ENCODE results near the gene TUBGCP6.

TUBGCP6 gene

DNA sequence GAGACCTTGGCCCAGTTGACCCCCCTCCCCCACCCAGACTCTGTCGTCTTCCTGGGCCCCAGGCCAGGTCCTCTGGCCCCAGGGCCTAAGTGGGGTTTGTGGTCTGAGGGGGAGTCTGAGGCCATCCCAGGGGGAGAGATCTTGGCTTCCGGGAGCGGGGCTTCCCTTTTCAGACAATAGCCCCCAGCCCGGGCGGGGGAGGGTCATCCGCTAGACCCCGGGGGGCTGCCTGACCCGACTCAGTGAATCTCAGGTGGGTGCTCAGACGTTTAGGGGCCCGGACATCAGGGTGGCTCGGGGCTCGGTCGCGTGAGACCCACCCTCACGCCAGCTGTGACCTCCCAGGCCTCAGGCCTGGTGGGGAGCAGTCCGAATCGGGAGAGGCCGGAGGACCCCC lies 24.7 kb upstream of the TUBGCP6 start:
- TF ChIP-seq, protein P1, sequence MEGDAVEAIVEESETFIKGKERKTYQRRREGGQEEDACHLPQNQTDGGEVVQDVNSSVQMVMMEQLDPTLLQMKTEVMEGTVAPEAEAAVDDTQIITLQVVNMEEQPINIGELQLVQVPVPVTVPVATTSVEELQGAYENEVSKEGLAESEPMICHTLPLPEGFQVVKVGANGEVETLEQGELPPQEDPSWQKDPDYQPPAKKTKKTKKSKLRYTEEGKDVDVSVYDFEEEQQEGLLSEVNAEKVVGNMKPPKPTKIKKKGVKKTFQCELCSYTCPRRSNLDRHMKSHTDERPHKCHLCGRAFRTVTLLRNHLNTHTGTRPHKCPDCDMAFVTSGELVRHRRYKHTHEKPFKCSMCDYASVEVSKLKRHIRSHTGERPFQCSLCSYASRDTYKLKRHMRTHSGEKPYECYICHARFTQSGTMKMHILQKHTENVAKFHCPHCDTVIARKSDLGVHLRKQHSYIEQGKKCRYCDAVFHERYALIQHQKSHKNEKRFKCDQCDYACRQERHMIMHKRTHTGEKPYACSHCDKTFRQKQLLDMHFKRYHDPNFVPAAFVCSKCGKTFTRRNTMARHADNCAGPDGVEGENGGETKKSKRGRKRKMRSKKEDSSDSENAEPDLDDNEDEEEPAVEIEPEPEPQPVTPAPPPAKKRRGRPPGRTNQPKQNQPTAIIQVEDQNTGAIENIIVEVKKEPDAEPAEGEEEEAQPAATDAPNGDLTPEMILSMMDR (IDR thresholded peaks at IDR 0.05; ENCODE audit: low read depth, low read length), result no peak
- H3K4me3 ChIP-seq (ENCODE audit: low read depth, low read length), result peak overlapping the region; percentile 39
- in situ Hi-C loops (cut with HindIII; ENCODE audit: low sequenced_read_pairs), result no loop called here
- no peak for DNase-seq (ENCODE audit: low read depth, low spot score)

DNA sequence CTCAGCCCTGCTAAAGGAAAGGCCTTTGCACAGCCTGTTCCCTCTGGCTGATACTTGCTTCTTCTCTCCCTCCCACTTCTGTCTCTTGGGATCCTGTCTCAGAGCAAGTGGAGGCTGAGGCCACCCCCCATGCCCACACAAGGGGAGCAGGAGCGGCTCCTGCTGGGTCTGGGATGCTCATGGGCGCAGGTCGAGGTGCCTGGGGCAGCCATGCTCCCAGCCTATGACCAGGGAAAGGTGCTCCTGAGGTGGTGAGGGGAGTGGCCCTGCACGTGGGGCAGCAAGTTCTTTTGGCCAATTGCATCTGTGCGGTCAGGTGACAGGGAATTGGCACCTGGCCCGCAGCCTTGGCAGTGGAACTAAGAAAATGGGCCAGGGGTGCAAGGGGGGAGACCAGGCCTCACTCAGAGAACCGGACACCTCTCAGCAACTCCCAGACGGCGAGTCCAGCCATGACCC lies 23.9 kb upstream of the TUBGCP6 start:
- DNase-seq (ENCODE audit: low read depth, low spot score), result no peak
- TF ChIP-seq, protein P1 (IDR thresholded peaks at IDR 0.05; ENCODE audit: low read depth, low read length), result no peak
- in situ Hi-C loops (cut with HindIII; ENCODE audit: low sequenced_read_pairs), result no loop called here
- H3K4me3 ChIP-seq (ENCODE audit: low read depth, low read length), result no peak overlapping the region

DNA sequence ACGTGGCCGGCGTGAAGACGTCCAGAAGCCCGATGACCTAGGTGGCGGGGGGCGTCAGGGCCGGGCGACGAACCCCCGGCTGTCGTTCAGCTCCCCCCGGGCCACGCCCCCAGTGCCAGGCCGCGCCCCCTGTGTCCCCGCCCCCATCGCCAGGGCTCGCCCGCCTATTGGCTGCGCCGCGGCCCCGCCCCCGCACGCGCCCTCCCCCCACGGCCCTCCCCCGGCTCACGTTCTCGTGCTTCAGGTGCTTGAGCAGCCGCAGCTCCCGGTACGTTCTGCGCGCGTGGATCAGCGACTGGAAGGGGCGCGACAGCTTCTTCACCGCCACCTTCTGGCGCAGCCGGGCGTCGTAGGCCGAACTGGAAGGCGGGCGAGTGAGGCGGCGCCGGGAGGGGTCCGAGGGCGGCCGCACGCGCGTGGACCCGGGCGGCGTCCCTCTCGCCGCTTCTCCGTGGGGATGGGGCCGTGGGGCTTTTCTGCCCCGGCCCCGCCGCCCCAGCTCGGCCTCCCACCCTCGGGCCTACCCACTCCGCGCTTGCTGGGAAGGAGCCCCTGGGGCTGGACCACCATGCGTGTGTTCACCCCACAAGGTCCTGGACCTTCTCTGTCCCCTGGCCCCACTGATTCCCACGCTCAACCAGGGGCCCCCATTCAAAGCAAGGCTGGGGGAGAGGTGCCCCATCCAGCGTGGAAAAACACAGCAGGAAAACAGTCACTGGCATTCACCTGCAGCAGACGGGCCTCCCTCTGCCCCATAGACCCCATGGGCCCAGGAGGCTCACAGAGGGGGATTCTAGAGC lies 23.0 kb upstream of the TUBGCP6 start:
- DNase-seq (ENCODE audit: low read depth, low spot score), result peak; percentile 38
- in situ Hi-C loops (cut with HindIII; ENCODE audit: low sequenced_read_pairs), result no loop called here
- peak overlapping the region; percentile 25 for H3K4me3 ChIP-seq (ENCODE audit: low read depth, low read length)
- TF ChIP-seq, protein P1 (IDR thresholded peaks at IDR 0.05; ENCODE audit: low read depth, low read length), result peak; percentile 32

DNA sequence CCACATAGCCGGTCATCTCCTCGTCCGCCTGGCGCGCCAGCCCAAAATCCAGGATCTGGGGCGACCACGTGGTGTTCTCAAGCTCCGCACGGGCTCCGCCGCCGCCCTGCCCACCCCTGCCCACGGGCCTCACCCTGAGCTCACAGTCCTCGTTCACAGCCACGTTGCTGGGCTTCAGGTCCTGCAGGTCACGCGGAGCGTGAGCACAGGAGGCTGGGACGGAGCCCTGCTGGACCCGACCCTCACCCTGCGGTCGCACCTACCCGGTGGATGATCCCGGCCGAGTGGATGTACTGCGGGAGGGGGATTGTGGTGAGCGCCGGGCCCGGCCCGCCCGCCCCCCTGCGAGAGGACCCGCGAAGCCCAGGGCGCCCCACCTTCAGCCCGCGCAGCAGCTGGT lies 22.2 kb upstream of the TUBGCP6 start:
- TF ChIP-seq, protein P1 (IDR thresholded peaks at IDR 0.05; ENCODE audit: low read depth, low read length), result no peak
- in situ Hi-C loops (cut with HindIII; ENCODE audit: low sequenced_read_pairs), result no loop called here
- no peak overlapping the region for H3K4me3 ChIP-seq (ENCODE audit: low read depth, low read length)
- DNase-seq (ENCODE audit: low read depth, low spot score), result no peak

DNA sequence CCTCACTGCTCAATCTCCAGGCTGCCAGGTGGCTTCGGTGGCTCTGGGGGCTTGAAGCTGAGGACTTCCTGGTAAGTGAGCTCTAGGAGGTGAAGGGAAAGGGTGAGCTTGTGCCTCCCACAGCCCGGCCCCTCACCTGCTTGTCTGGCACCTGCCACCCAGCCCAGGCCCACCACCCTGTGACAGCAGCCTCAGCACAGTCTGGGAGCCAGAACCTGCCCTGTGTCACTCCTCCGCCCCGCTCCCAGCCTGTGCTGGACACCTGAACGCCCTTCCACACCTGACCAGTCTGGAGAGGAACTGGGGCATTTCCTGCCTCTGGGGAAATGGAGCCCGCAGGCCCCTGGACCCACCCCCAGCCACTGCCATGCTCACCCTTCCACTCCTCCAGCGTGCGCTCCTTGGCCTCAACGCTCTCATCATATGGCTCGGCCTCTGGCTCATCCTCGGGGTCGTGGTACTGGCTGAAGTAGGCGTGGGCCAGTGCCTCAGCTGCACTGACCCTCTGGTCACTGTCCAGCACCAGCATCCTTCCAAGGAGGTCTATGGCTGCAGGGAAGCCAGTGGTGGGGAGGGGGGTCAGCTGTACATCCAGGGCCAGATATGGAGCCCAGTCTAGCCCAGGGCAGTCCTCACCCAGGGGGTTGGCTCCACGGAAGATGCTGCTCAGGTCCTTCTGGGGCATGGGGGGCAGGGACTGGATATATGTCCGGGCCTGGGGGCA lies 20.3 kb upstream of the TUBGCP6 start:
- in situ Hi-C loops (cut with HindIII; ENCODE audit: low sequenced_read_pairs), result no loop called here
- no peak for DNase-seq (ENCODE audit: low read depth, low spot score)
- TF ChIP-seq, protein P1 (IDR thresholded peaks at IDR 0.05; ENCODE audit: low read depth, low read length), result no peak
- no peak overlapping the region for H3K4me3 ChIP-seq (ENCODE audit: low read depth, low read length)

DNA sequence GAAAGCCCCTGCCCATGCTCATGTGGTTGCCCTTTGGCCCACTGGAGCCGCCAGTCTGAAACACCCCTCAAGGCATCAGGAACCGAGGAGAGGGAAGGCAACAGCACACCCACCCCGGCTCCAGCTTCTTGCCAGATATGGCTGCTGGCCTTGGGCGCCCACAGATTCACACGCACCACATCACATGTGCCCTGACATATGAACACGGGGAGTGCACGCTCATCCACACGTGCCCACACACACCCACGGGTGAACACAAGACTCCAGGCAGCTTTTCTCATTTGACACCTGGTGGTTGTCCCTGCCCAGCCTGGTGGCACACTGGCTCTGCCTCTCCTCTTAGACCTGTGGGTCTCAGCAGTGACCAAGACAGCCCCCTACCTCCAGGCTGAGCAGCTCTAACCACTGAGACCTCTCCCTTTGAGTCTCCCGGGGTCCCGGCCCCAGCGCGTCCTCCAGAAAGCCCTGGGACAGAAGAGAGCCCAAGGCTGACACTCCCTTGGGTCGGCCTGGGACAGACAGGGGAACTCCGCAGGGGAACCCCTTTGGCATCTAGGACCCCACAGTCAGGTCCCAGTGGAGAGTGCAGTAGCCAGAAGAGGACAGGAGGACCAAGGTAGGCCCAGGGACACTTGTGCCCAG lies 19.4 kb upstream of the TUBGCP6 start:
- no peak for DNase-seq (ENCODE audit: low read depth, low spot score)
- in situ Hi-C loops (cut with HindIII; ENCODE audit: low sequenced_read_pairs), result no loop called here
- no peak overlapping the region for H3K4me3 ChIP-seq (ENCODE audit: low read depth, low read length)
- TF ChIP-seq, protein P1 (IDR thresholded peaks at IDR 0.05; ENCODE audit: low read depth, low read length), result no peak
